Hepatocyte (in vitro differentiated cells): ENCODE results near the gene NBAS.

Experiments
- CTCF ChIP-seq: fragments of 200-600 bp; sonication (generic); IDR thresholded peaks from 2 replicates; pipeline ENCODE4 v1.5.1; 2016; ENCODE audit warnings: antibody characterized with exemption, mild to moderate bottlenecking; ENCODE audit not compliant: poor library complexity
- EZH2 ChIP-seq: fragments of 200-600 bp; sonication (generic); IDR thresholded peaks from 2 replicates; pipeline ENCODE4 v1.6.1; 2016; ENCODE audit warnings: antibody characterized with exemption, mild to moderate bottlenecking, borderline replicate concordance

GRCh38 chr2:15603948-15604347 lies 42.8 kb upstream of the NBAS start:
- no peak for TF ChIP-seq CTCF
- TF ChIP-seq EZH2, result no peak
